ENCODE results near the gene SNX25.

Gene SNX25

DNA sequence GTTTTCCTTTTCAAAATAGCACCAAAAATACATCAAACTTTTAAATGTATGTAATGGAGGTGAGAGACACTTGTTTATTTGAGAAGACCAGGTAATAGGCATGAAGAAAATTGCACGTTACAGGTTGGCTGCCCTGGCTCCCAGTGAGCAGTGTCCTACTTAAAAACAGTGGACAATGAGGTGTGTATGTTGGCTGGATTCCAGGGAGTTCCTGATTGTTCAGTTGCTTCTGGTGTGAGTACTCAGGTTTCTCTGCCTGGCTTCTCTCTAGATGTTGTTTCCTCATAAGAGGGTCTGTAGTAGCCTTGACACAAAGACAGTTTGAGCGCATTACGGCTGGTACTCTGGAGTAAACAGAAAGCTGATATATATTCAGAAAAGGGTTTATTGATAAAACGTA, 29.4 kb downstream of the SNX25 start:
- no peak for TF ChIP-seq SIN3A (IDR thresholded peaks at IDR 0.05; ENCODE audit: borderline replicate concordance, insufficient read depth, low read length)
- no peak for TF ChIP-seq POLR2AphosphoS5 (IDR thresholded peaks at IDR 0.05; ENCODE audit: low read depth, low read length)

GRCh38 chr4:185242749-185243533, 33.5 kb downstream of the SNX25 start:
- TF ChIP-seq SIN3A (IDR thresholded peaks at IDR 0.05; ENCODE audit: borderline replicate concordance, insufficient read depth, low read length) (no peak), FOXP2 (optimal IDR thresholded peaks at IDR 0.05; ENCODE audit: borderline replicate concordance, extremely low read depth, extremely low read length, insufficient read depth) (no peak), POLR2AphosphoS5 (IDR thresholded peaks at IDR 0.05; ENCODE audit: low read depth, low read length) (no peak), TAF1 (IDR thresholded peaks at IDR 0.05; ENCODE audit: borderline replicate concordance, insufficient read depth, low read length) (no peak)
- TF ChIP-seq, protein P1, sequence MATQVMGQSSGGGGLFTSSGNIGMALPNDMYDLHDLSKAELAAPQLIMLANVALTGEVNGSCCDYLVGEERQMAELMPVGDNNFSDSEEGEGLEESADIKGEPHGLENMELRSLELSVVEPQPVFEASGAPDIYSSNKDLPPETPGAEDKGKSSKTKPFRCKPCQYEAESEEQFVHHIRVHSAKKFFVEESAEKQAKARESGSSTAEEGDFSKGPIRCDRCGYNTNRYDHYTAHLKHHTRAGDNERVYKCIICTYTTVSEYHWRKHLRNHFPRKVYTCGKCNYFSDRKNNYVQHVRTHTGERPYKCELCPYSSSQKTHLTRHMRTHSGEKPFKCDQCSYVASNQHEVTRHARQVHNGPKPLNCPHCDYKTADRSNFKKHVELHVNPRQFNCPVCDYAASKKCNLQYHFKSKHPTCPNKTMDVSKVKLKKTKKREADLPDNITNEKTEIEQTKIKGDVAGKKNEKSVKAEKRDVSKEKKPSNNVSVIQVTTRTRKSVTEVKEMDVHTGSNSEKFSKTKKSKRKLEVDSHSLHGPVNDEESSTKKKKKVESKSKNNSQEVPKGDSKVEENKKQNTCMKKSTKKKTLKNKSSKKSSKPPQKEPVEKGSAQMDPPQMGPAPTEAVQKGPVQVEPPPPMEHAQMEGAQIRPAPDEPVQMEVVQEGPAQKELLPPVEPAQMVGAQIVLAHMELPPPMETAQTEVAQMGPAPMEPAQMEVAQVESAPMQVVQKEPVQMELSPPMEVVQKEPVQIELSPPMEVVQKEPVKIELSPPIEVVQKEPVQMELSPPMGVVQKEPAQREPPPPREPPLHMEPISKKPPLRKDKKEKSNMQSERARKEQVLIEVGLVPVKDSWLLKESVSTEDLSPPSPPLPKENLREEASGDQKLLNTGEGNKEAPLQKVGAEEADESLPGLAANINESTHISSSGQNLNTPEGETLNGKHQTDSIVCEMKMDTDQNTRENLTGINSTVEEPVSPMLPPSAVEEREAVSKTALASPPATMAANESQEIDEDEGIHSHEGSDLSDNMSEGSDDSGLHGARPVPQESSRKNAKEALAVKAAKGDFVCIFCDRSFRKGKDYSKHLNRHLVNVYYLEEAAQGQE (IDR thresholded peaks at IDR 0.05; ENCODE audit: insufficient read depth in 1 of 2, low read depth in 2 of 2, low read length in 2 of 2), result no peak

GRCh38 chr4:185243879-185244278, 34.5 kb downstream of the SNX25 start:
- TF ChIP-seq, protein P1 (IDR thresholded peaks at IDR 0.05; ENCODE audit: insufficient read depth in 1 of 2, low read depth in 2 of 2, low read length in 2 of 2), result no peak
- TF ChIP-seq FOXP2 (optimal IDR thresholded peaks at IDR 0.05; ENCODE audit: borderline replicate concordance, extremely low read depth, extremely low read length, insufficient read depth) (no peak), POLR2AphosphoS5 (IDR thresholded peaks at IDR 0.05; ENCODE audit: low read depth, low read length) (no peak), TAF1 (IDR thresholded peaks at IDR 0.05; ENCODE audit: borderline replicate concordance, insufficient read depth, low read length) (no peak), SIN3A (IDR thresholded peaks at IDR 0.05; ENCODE audit: borderline replicate concordance, insufficient read depth, low read length) (no peak)

DNA sequence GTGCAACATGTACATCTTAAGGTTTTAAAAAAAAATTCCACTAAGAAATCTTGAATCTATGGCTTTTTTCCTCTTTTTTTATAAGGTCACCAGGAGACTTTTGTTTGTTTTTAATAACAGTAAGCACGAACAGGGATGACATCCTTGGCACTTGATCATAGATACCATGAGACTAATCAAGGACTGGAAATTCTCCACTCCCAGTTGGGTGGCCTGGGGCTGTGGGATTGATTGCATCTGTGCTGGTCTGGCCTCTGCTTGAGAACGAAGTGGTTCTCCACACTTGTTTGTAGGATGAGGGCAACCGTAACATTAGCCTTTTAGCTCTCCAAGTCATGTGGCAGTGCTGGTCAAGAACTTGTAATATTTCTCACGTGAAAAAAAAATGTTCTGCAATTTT, 35.4 kb downstream of the SNX25 start:
- TF ChIP-seq SIN3A (IDR thresholded peaks at IDR 0.05; ENCODE audit: borderline replicate concordance, insufficient read depth, low read length), result no peak
- TF ChIP-seq TAF1 (IDR thresholded peaks at IDR 0.05; ENCODE audit: borderline replicate concordance, insufficient read depth, low read length), result no peak
- TF ChIP-seq FOXP2 (optimal IDR thresholded peaks at IDR 0.05; ENCODE audit: borderline replicate concordance, extremely low read depth, extremely low read length, insufficient read depth), result no peak
- TF ChIP-seq, protein P1 (IDR thresholded peaks at IDR 0.05; ENCODE audit: insufficient read depth in 1 of 2, low read depth in 2 of 2, low read length in 2 of 2), result no peak
- no peak for TF ChIP-seq POLR2AphosphoS5 (IDR thresholded peaks at IDR 0.05; ENCODE audit: low read depth, low read length)

GRCh38 chr4:185246453-185246852, 37.1 kb downstream of the SNX25 start:
- no peak for TF ChIP-seq FOXP2 (optimal IDR thresholded peaks at IDR 0.05; ENCODE audit: borderline replicate concordance, extremely low read depth, extremely low read length, insufficient read depth)
- TF ChIP-seq TAF1 (IDR thresholded peaks at IDR 0.05; ENCODE audit: borderline replicate concordance, insufficient read depth, low read length), result no peak
- no peak for TF ChIP-seq SIN3A (IDR thresholded peaks at IDR 0.05; ENCODE audit: borderline replicate concordance, insufficient read depth, low read length)
- TF ChIP-seq, protein P1 (IDR thresholded peaks at IDR 0.05; ENCODE audit: insufficient read depth in 1 of 2, low read depth in 2 of 2, low read length in 2 of 2), result no peak
- TF ChIP-seq POLR2AphosphoS5 (IDR thresholded peaks at IDR 0.05; ENCODE audit: low read depth, low read length), result no peak
